ENCODE measurements around the gene TALDO1. TPM values are rescaled to one million over a fixed set of nuclear protein-coding genes. Genes with fewer than 3 reads are reported as not detected.

Gene TALDO1
- total RNA-seq, 1 donor from 2014 or later = 207 TPM

DNA sequence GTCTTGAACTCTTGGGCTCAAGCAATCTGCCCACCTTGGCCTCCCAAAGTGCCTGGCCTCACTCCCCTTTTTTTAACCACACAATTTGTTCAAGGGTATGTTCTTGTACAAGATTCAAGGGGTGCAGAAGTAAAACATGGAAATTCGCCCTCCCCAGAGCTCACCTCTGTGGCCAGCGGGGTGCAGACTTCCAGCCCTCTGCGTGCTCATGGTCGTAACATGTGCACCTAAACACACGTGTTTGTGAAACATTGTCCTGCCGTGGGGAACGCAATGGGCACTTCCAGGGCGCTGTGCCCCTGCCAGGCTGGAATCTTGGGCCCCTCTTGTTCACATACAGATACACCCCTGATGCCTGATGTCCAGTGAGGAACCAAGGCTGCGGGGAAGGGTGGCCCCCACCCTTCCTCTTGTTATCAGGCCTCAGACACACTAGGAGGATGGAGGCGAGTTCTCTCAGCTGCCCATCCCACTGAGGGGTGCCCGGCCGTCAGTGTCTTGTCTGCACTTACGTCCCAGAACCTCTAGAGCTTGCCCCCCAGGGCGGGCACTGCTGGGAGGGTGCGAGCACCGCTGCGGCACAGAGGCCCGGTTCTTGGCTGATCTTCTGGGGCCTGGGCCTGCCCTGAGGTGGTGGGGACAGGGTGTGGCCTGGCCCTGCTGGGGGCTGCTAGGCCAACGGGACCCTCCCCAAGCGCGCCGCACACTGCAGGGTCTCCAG is 45.4 kb upstream of the TALDO1 start:
- no peaks in the 10 kb centered on the region for H3K36me3 ChIP-seq (ENCODE audit: control insufficient read depth, insufficient read depth, low read length)
- no peaks in the 10 kb centered on the region for H3K27me3 ChIP-seq (ENCODE audit: control insufficient read depth, insufficient read depth, low read length)
- DNase-seq (ENCODE audit: low read depth) = no peak
- H3K4me3 ChIP-seq (ENCODE audit: low read depth, low read length) = no peak overlapping the region
- TF ChIP-seq, protein P1, sequence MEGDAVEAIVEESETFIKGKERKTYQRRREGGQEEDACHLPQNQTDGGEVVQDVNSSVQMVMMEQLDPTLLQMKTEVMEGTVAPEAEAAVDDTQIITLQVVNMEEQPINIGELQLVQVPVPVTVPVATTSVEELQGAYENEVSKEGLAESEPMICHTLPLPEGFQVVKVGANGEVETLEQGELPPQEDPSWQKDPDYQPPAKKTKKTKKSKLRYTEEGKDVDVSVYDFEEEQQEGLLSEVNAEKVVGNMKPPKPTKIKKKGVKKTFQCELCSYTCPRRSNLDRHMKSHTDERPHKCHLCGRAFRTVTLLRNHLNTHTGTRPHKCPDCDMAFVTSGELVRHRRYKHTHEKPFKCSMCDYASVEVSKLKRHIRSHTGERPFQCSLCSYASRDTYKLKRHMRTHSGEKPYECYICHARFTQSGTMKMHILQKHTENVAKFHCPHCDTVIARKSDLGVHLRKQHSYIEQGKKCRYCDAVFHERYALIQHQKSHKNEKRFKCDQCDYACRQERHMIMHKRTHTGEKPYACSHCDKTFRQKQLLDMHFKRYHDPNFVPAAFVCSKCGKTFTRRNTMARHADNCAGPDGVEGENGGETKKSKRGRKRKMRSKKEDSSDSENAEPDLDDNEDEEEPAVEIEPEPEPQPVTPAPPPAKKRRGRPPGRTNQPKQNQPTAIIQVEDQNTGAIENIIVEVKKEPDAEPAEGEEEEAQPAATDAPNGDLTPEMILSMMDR (IDR thresholded peaks at IDR 0.05; ENCODE audit: insufficient read depth, low read length, poor library complexity, severe bottlenecking) = no peak

DNA sequence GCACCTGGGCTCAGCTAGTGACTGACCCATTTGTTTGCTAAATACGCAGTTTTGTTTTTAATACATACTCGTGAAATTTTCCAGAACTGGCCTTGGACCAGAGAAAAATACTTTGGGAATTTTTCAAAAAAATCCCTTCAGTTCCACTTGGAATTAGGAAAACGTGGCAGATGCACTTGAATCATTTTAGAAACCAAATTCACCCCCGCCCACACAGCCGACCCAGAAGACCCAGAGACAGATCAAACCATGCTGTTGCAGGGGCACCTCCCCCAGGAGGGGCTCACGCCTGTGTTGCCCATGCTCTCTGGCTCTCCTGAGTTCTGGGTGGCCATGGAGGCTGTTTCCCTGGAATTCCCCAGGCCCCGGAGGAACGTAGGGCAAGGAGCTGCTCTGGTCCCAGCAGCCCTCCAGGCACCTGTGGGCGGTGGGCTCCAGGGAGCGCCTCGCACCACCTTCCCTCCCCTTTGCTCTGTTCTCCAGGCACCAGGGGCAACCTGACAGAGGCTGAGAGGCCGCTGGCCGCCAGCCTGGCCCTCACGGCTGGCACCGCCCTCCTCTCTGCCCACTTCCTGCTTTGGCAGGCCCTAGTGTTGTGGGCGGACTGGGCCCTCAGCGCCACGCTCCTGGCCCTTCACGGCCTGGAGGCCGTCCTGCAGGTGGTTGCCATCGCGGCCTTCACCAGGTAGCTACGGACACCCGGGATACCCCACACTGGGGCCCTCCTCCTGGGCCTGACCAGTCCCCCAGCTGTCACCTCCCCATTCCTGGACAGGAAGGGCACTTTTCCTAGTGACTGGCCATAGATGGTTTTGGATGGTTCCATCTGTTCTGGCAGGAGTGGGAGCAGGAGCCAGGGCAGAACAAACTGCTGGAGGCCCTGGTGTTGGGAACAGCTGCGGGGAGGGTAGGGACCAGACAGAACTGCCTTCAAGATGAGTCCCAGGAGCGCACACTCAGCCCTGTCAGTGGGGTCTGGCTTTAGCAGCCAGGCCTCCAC is 44.5 kb upstream of the TALDO1 start:
- DNase-seq (ENCODE audit: low read depth) = no peak
- Histone ChIP-seq H3K36me3 (ENCODE audit: control insufficient read depth, insufficient read depth, low read length) (no peaks in the 10 kb centered on the region), H3K4me3 (ENCODE audit: low read depth, low read length) (no peak overlapping the region), H3K27me3 (ENCODE audit: control insufficient read depth, insufficient read depth, low read length) (no peaks in the 10 kb centered on the region)
- TF ChIP-seq, protein P1 (IDR thresholded peaks at IDR 0.05; ENCODE audit: insufficient read depth, low read length, poor library complexity, severe bottlenecking) = no peak

DNA sequence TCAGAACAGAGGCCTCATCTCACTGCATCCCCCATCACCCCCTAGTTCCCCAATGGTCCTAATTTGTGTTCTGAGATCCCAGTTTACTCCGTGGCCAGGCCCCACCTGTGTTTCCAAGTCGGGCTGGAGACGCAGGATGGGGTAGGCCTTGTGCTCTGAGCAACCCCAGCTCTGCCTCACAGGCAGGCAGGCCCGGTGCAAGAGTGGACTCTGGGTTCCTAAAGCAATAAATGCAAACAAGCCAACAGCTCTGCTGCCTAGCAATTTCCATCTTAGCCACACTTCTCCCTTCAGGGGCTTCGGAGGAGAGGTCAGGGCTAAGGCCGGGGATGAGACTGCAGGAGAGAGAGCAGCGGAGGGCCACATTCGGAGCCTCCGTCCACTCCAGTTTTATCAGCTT is 43.8 kb upstream of the TALDO1 start:
- TF ChIP-seq, protein P1 (IDR thresholded peaks at IDR 0.05; ENCODE audit: insufficient read depth, low read length, poor library complexity, severe bottlenecking) = no peak
- H3K36me3 ChIP-seq (ENCODE audit: control insufficient read depth, insufficient read depth, low read length) = no peaks in the 10 kb centered on the region
- DNase-seq (ENCODE audit: low read depth) = no peak
- H3K27me3 ChIP-seq (ENCODE audit: control insufficient read depth, insufficient read depth, low read length) = no peaks in the 10 kb centered on the region
- H3K4me3 ChIP-seq (ENCODE audit: low read depth, low read length) = no peak overlapping the region

DNA sequence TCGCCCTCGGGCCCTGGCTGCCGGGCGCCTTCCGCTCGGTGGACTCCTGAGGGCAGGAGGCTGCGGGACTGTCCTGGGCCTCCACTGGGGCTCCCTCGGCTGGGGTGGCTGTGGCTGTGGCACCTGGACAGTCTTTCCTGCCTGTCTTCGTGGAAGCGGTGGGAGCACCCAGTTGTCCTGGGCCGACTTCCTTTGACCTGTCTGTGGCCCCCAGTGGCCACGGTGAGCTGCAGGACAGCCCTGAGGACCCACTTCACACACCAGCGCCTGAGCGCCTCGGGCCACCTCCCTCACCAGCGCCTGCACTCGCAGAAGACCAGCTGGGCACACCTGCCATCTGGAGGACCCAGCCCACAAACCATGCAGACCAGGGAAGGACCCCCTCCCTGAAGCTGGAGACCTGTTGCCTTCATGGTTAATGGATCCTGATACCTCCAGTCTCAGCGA is 43.0 kb upstream of the TALDO1 start:
- Histone ChIP-seq H3K27me3 (ENCODE audit: control insufficient read depth, insufficient read depth, low read length) (no peaks in the 10 kb centered on the region), H3K36me3 (ENCODE audit: control insufficient read depth, insufficient read depth, low read length) (no peaks in the 10 kb centered on the region), H3K4me3 (ENCODE audit: low read depth, low read length) (no peak overlapping the region)
- DNase-seq (ENCODE audit: low read depth) = no peak
- TF ChIP-seq, protein P1 (IDR thresholded peaks at IDR 0.05; ENCODE audit: insufficient read depth, low read length, poor library complexity, severe bottlenecking) = no peak

DNA sequence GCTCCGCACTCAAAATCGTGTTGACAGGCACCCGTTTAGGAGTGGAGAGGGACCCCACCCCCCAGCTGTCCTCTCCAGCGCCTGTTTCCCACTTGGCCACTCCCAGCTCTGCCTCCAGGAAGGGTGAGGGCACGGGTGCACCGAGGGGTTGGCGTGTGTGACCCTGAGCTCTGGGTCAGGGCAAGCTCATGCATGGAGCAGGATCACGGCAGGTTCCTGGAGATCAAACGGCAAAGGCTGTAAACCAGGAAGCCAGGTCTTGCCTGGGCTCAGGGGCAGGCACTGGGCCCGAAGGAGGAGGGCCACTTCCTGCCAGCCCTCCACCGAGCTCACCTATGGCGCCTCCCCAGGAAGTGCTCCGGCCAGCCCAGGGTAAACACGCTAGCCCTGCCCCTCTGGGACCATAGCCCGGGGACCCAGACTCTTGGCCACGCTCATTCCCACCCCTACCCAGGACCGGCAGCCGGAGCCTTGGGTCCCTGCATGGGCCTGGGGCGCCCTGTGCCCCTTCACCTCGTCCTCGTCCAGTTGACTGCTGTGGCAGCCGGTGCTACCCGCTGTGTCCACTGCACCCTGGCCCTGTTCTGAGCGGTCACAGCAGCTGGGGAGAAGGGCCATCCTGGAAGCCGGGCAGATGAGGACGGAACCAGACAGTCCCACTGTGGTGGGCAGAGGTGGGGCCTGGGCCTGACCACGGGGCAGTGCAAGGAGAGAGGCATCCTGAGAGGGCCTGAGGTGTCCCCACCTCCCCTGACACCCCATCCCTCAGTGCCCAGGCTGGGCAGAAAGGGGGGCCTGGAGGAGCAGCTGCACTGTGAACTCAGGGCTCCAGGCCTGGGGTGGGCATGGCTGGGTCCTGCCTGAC is 42.3 kb upstream of the TALDO1 start:
- Histone ChIP-seq H3K4me3 (ENCODE audit: low read depth, low read length) (peak overlapping the region; percentile 56), H3K36me3 (ENCODE audit: control insufficient read depth, insufficient read depth, low read length) (no peaks in the 10 kb centered on the region), H3K27me3 (ENCODE audit: control insufficient read depth, insufficient read depth, low read length) (no peaks in the 10 kb centered on the region)
- TF ChIP-seq, protein P1 (IDR thresholded peaks at IDR 0.05; ENCODE audit: insufficient read depth, low read length, poor library complexity, severe bottlenecking) = no peak
- no peak for DNase-seq (ENCODE audit: low read depth)

Data from kidney epithelial cell (primary cell).